Endometrial microvascular endothelial cells (primary cell): Measurements from ENCODE around the gene CD74. TPM values are rescaled to one million over a fixed set of nuclear protein-coding genes. Genes with fewer than 3 reads are reported as not detected.
"Not testable (repeated sequence)": the region's sequence is repeated elsewhere in the genome, so short reads cannot be mapped to it uniquely, and the experiment has no call there.

ENCODE experiments used
- in situ Hi-C: cut with HindIII; loops from 2 replicates; pipeline ENCODE4 v1.10.0; 2017; ENCODE audit warnings: low sequenced_read_pairs, low pct_unique_long_range_greater_than_20kb; ENCODE audit errors: inconsistent ontology term
- total RNA-seq: library from RNA; depleted of rRNA; stranded (reverse); fragments of >200 nt; gene quantifications from one replicate; pipeline ENCODE4 v1.2.3, GENCODE V29; 2015; ENCODE audit errors: inconsistent ontology term

CD74 gene
- total RNA-seq, 1 donor from 2014 or later, result 9.4 TPM

- in situ Hi-C loops, result no loop called here
These were observed 30.7 kb upstream of the CD74 start for GRCh38 chr5:150443242-150444075.

GRCh38 chr5:150442699-150443080 lies 30.0 kb upstream of the CD74 start:
- in situ Hi-C loops, result no loop called here

GRCh38 chr5:150441813-150442698 lies 29.3 kb upstream of the CD74 start:
- in situ Hi-C loops, result no loop called here

- in situ Hi-C loops, result no loop called here
These were observed 28.5 kb upstream of the CD74 start for GRCh38 chr5:150440948-150441812.

- in situ Hi-C loops, result no loop called here
These were observed 26.3 kb upstream of the CD74 start for GRCh38 chr5:150438873-150439546.

- in situ Hi-C loops, result no loop called here
These were observed 23.5 kb upstream of the CD74 start for GRCh38 chr5:150436141-150436680.

- in situ Hi-C loops, result no loop called here
These were observed 21.8 kb upstream of the CD74 start for GRCh38 chr5:150434464-150434863.

GRCh38 chr5:150431574-150431973 lies 18.9 kb upstream of the CD74 start:
- in situ Hi-C loops, result no loop called here

- in situ Hi-C loops, result no loop called here
These were observed 18.3 kb upstream of the CD74 start for GRCh38 chr5:150431048-150431447.

GRCh38 chr5:150429410-150429873 lies 16.7 kb upstream of the CD74 start:
- in situ Hi-C loops, result no loop called here

GRCh38 chr5:150428978-150429377 lies 16.3 kb upstream of the CD74 start:
- in situ Hi-C loops, result no loop called here

- in situ Hi-C loops, result no loop called here
These were observed 15.6 kb upstream of the CD74 start for GRCh38 chr5:150428106-150428876.

GRCh38 chr5:150426165-150426564 lies 13.5 kb upstream of the CD74 start:
- in situ Hi-C loops, result not testable (repeated sequence)

GRCh38 chr5:150422758-150423157 lies 10.0 kb upstream of the CD74 start:
- in situ Hi-C loops, result no loop called here

- in situ Hi-C loops, result no loop called here
These were observed 9.4 kb upstream of the CD74 start for GRCh38 chr5:150422075-150422474.

- in situ Hi-C loops, result no loop called here
These were observed 7.0 kb upstream of the CD74 start for GRCh38 chr5:150419630-150420270.
